Measurements from ENCODE around the gene SMURF1. TPM values are rescaled to one million over a fixed set of nuclear protein-coding genes. Genes with fewer than 3 reads are reported as not detected.
A peak's percentile ranks its signal among the peaks of the same experiment; 100 is the strongest.

The SMURF1 gene
- total and polyA plus RNA-seq, 7 donors, result 8.4 to 18.0 (median 14.1) TPM

DNA sequence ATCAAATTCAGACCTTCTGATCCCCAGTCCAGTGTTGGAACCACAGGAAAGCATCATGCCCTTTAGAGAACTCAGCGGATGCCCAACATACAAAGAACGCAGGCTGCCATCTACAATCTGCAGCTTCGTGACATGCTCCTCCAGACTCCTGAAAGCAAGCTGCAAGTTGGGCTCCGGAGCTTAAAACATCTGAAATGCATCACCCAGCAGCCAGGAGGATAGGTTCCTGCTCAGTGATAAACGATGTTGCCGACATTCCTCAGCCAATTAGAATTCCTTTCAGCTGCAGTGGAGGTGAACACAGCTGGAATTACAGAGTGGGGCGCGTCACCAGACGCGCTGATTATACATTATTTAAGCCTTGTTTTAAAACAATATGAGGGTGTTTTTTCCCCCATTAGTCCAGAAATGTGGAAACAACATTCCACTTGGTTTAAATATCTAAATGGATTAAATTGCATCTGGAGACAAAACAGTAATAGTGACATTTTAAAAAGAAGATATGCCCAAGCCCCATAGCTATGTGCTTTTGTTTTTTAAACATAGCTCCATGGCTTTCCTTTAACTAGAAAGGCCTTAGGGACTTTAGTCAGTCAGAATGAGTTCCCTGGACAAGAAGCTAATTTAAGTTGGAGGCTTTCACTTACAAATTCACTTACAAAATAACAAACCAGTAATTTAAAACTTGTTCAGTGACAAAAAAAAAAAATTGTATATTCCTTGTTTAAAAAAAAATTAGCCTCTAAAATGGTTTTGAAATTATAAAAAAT, 6.3 kb downstream of the SMURF1 start:
- Histone ChIP-seq H3K27ac (peak overlapping the region; percentile 57 to 99 (median 70)), H3K4me1 (peaks cover 0 to 70% (median 61%) of the 10 kb centered on the region in 4 donors), H3K36me3 (no peaks in the 10 kb centered on the region), H3K4me3 (peak overlapping the region in 2 of 4 donors; percentile 2 to 14), H3K9me3 (no peaks in the 10 kb centered on the region), H3K27me3 (no peaks in the 10 kb centered on the region)
- 72 to 76% methylated on average over 10 of the region's 10 CpGs for WGBS, 2 donors
- intact Hi-C loops (cut with DNase I), result no loop called here
- TF ChIP-seq POLR2A (IDR thresholded peaks at IDR 0.05), result no peak
- peak in 1 of 4 donors; percentile 18 for TF ChIP-seq POLR2AphosphoS5 (IDR thresholded peaks at IDR 0.05)
- no peak for DNase-seq

DNA sequence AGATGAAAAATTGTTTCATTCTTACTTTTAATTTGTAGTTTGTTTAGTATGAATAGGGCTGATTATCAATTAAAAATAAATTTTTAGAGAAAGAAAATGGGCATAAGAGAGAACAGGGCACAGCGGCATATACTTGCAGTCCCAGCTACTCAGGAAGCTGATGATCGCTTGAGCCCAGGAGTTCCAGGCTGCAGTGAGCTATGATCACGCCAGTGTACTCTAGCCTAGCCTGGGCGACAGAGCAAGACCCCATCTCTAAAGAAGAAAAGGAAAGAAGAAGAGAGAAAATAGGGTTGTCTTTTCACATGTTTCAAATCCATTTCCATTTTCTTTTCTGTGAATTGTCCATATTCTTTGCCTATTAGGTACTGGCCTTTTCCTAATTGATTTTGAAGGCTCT, 8.0 kb downstream of the SMURF1 start:
- Histone ChIP-seq H3K9me3 (no peaks in the 10 kb centered on the region), H3K36me3 (no peaks in the 10 kb centered on the region), H3K4me1 (peaks cover 0 to 68% (median 51%) of the 10 kb centered on the region in 4 donors), H3K27me3 (no peaks in the 10 kb centered on the region), H3K27ac (peak overlapping the region in 1 of 4 donors; percentile 69), H3K4me3 (no peak overlapping the region)
- DNase-seq, result no peak
- TF ChIP-seq EP300 (IDR thresholded peaks at IDR 0.05) (no peak), POLR2AphosphoS5 (IDR thresholded peaks at IDR 0.05) (no peak), POLR2A (IDR thresholded peaks at IDR 0.05) (no peak)
- TF ChIP-seq, protein P1, sequence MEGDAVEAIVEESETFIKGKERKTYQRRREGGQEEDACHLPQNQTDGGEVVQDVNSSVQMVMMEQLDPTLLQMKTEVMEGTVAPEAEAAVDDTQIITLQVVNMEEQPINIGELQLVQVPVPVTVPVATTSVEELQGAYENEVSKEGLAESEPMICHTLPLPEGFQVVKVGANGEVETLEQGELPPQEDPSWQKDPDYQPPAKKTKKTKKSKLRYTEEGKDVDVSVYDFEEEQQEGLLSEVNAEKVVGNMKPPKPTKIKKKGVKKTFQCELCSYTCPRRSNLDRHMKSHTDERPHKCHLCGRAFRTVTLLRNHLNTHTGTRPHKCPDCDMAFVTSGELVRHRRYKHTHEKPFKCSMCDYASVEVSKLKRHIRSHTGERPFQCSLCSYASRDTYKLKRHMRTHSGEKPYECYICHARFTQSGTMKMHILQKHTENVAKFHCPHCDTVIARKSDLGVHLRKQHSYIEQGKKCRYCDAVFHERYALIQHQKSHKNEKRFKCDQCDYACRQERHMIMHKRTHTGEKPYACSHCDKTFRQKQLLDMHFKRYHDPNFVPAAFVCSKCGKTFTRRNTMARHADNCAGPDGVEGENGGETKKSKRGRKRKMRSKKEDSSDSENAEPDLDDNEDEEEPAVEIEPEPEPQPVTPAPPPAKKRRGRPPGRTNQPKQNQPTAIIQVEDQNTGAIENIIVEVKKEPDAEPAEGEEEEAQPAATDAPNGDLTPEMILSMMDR (IDR thresholded peaks at IDR 0.05), result no peak
- 76 to 91% methylated on average over 4 of the region's 4 CpGs for WGBS, 2 donors
- intact Hi-C loops (cut with DNase I), result no loop called here

DNA sequence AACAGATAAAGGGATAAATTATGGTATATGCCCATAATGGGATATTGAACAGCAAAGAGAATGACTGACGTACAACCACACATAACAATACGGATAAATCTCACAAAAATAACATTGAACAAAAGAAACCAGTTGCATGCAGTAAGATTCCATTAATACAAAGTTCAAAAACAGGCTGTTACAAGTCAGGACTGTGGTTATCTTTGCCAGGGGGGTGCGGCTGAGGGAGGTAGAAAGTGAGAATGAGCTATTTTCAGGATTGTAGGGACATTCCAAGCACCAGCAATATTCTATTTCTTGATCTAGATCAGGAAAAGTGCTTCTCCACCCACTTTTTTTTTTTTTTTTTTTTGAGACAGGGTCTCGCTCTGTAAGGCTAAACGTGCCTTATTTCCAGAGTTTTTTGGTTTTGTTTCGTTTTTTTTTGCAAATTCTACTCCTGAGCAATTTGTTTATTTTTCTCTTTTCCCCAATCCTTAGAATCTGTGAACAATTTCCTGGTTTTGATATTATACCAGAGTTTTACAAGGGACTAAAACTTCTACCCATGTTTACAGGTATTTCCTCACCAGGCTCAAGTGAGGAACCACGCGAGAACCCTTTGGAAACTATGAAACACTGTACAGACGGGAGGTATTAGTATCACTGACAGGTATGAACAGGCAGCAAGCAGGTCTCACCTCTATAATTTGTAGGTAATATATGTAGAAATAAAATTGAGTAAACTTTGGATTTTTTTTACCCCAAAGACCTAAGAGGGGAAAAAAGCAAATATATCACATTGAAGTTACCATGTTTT, 9.9 kb downstream of the SMURF1 start:
- 47 to 64% methylated on average over 9 of the region's 9 CpGs for WGBS, 2 donors
- Histone ChIP-seq H3K27ac (no peak overlapping the region), H3K4me1 (peaks cover 0 to 70% (median 45%) of the 10 kb centered on the region in 4 donors), H3K36me3 (no peaks in the 10 kb centered on the region), H3K27me3 (no peaks in the 10 kb centered on the region), H3K4me3 (no peak overlapping the region), H3K9me3 (no peaks in the 10 kb centered on the region)
- no peak for TF ChIP-seq POLR2AphosphoS5 (IDR thresholded peaks at IDR 0.05)
- TF ChIP-seq POLR2A (IDR thresholded peaks at IDR 0.05), result no peak
- TF ChIP-seq, protein P1 (IDR thresholded peaks at IDR 0.05), result no peak
- no peak for TF ChIP-seq EP300 (IDR thresholded peaks at IDR 0.05)
- intact Hi-C loops (cut with DNase I), result no loop called here
- DNase-seq, result no peak

DNA sequence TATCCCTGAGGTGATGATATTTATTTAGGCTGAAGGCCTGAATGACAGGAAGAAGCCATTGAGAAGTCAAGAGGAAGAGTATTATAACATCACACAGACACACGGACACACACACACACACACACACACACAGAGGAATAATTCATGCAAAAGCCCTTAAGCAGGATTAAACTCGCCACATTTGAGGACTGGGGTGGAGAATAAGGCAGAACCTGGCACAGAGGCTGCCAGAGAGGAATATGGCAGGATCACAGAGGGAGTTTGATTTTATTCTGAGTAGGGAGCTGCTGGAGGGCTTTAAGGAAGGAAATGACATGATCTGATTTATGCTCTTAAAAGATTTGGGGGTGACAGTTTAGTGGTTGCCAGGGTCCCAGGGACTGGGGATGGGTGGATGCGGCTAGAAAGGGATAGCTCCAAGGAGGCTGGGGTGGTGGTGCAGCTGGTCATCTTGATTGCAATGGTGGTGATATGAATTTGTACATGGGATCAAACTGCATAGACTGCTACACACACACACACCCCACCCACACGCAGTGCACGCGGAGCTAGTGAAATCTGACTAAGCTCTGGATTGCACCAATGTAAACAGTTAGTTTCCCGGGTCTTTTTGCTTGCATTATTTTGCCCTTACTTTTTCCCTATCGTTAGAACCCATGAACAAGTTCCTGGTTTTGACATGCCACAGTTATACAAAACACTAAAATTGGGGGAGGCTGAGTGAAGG, 11.2 kb downstream of the SMURF1 start:
- intact Hi-C loops (cut with DNase I), result no loop called here
- TF ChIP-seq POLR2AphosphoS5 (IDR thresholded peaks at IDR 0.05), result no peak
- TF ChIP-seq, protein P1 (IDR thresholded peaks at IDR 0.05), result no peak
- TF ChIP-seq POLR2A (IDR thresholded peaks at IDR 0.05), result no peak
- no peak for TF ChIP-seq EP300 (IDR thresholded peaks at IDR 0.05)
- WGBS, 2 donors, result 69 to 74% methylated on average over 8 of the region's 8 CpGs
- H3K36me3 ChIP-seq, result no peaks in the 10 kb centered on the region
- no peaks in the 10 kb centered on the region for H3K27me3 ChIP-seq
- H3K4me1 ChIP-seq, result peaks cover 0 to 75% (median 46%) of the 10 kb centered on the region in 4 donors
- no peak overlapping the region for H3K27ac ChIP-seq
- no peak overlapping the region for H3K4me3 ChIP-seq
- DNase-seq, result no peak
- H3K9me3 ChIP-seq, result no peaks in the 10 kb centered on the region

Measured in sigmoid colon (tissue), 7 donors.